A673 (cell line): ENCODE measurements around the gene HBG1.

Source experiments
- EZH2 ChIP-seq: fragments of 200-600 bp; sonication (generic); IDR thresholded peaks from 2 replicates; pipeline ENCODE4 v1.6.1; 2017; ENCODE audit warnings: borderline replicate concordance, low read depth, mild to moderate bottlenecking, mixed read lengths, antibody characterized with exemption, low read length; ENCODE audit not compliant: poor library complexity, severe bottlenecking
- TF ChIP-seq, protein P1 (sequence below): fragments of 300-800, 200-600 bp; sonication (generic); conservative IDR thresholded peaks from 2 replicates; pipeline ENCODE4 v1.5.1; 2017; ENCODE audit warnings: low read depth, mild to moderate bottlenecking, antibody characterized with exemption, low read length, moderate library complexity, mixed read lengths

GRCh38 chr11:5257296-5257695 is 7.6 kb upstream of the HBG1 start:
- TF ChIP-seq, protein P1, sequence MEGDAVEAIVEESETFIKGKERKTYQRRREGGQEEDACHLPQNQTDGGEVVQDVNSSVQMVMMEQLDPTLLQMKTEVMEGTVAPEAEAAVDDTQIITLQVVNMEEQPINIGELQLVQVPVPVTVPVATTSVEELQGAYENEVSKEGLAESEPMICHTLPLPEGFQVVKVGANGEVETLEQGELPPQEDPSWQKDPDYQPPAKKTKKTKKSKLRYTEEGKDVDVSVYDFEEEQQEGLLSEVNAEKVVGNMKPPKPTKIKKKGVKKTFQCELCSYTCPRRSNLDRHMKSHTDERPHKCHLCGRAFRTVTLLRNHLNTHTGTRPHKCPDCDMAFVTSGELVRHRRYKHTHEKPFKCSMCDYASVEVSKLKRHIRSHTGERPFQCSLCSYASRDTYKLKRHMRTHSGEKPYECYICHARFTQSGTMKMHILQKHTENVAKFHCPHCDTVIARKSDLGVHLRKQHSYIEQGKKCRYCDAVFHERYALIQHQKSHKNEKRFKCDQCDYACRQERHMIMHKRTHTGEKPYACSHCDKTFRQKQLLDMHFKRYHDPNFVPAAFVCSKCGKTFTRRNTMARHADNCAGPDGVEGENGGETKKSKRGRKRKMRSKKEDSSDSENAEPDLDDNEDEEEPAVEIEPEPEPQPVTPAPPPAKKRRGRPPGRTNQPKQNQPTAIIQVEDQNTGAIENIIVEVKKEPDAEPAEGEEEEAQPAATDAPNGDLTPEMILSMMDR = no peak
- TF ChIP-seq EZH2 = no peak
